ENCODE measurements around the gene EVI5L.
A peak's percentile ranks its signal among the peaks of the same experiment; 100 is the strongest.
"Not testable (repeated sequence)": the region's sequence is repeated elsewhere in the genome, so short reads cannot be mapped to it uniquely, and the experiment has no call there.

Gene EVI5L

GRCh38 chr19:7856679-7857663 lies 27.0 kb downstream of the EVI5L start:
- no peak overlapping the region for H3K27ac ChIP-seq
- POLR2A ChIA-PET (ENCODE audit: low non-redundant PET): no interaction called here
- no peak for DNase-seq (ENCODE audit: low spot score)
- no peak for TF ChIP-seq CTCF (conservative IDR thresholded peaks at IDR 0.05; ENCODE audit: low read depth)
- CTCF ChIA-PET: interaction anchor here (0.6 to 1.8 kb wide), 3 partner anchors 10 to 64 kb away, joined by 3 to 6 read pairs (median 6); no protein-coding TSS in a partner anchor

GRCh38 chr19:7857727-7858108 lies 27.7 kb downstream of the EVI5L start:
- no peak for DNase-seq (ENCODE audit: low spot score)
- TF ChIP-seq CTCF (conservative IDR thresholded peaks at IDR 0.05; ENCODE audit: low read depth): no peak
- CTCF ChIA-PET: interaction anchor here (0.6 to 1.8 kb wide), 3 partner anchors 9 to 63 kb away, joined by 3 to 6 read pairs (median 6); no protein-coding TSS in a partner anchor
- H3K27ac ChIP-seq: no peak overlapping the region
- POLR2A ChIA-PET (ENCODE audit: low non-redundant PET): no interaction called here

GRCh38 chr19:7858109-7858770 lies 28.2 kb downstream of the EVI5L start:
- TF ChIP-seq CTCF (conservative IDR thresholded peaks at IDR 0.05; ENCODE audit: low read depth): no peak
- DNase-seq (ENCODE audit: low spot score): no peak
- ChIA-PET CTCF (interaction anchor here (1.1 to 1.8 kb wide), 2 partner anchors 8 to 11 kb away, joined by 6 read pairs; no protein-coding TSS in a partner anchor), POLR2A (ENCODE audit: low non-redundant PET) (no interaction called here)
- H3K27ac ChIP-seq: no peak overlapping the region

GRCh38 chr19:7859087-7859486 lies 29.1 kb downstream of the EVI5L start:
- DNase-seq (ENCODE audit: low spot score); H3K27ac ChIP-seq; POLR2A ChIA-PET (ENCODE audit: low non-redundant PET): not testable (repeated sequence)
- CTCF ChIA-PET: interaction anchor here (0.7 kb wide), 1 partner anchor 459 kb away, joined by 4 read pairs; no protein-coding TSS in a partner anchor

- CTCF ChIA-PET: no interaction called here
- no peak for DNase-seq (ENCODE audit: low spot score)
- POLR2A ChIA-PET (ENCODE audit: low non-redundant PET): no interaction called here
- no peak overlapping the region for H3K27ac ChIP-seq
- TF ChIP-seq CTCF (conservative IDR thresholded peaks at IDR 0.05; ENCODE audit: low read depth): no peak
Observed at GRCh38 chr19:7859831-7860713, 30.1 kb downstream of the EVI5L start.

GRCh38 chr19:7860714-7861618 lies 30.9 kb downstream of the EVI5L start:
- peak overlapping the region; percentile 13; the same call in 1 of the 2 replicates for H3K27ac ChIP-seq
- no peak for DNase-seq (ENCODE audit: low spot score)
- TF ChIP-seq CTCF (conservative IDR thresholded peaks at IDR 0.05; ENCODE audit: low read depth): no peak
- ChIA-PET CTCF (interaction anchor here (0.6 to 1.1 kb wide), 3 partner anchors 8 to 141 kb away, joined by 3 to 4 read pairs (median 4); no protein-coding TSS in a partner anchor), POLR2A (ENCODE audit: low non-redundant PET) (no interaction called here)

All from RWPE1 (cell line).